Panc1 (cell line): Measurements from ENCODE around the gene ACLY. TPM values are rescaled to one million over a fixed set of nuclear protein-coding genes. Genes with fewer than 3 reads are reported as not detected.
"Not testable (repeated sequence)": the region's sequence is repeated elsewhere in the genome, so short reads cannot be mapped to it uniquely, and the experiment has no call there.

ENCODE experiments used
- ATAC-seq: fragments of 200-7000 bp; cut with Tn5 transposase; 2 replicates; pipeline ENCODE4 v1.9.1; 2020; ENCODE audit warnings: mild to moderate bottlenecking, moderate library complexity
- BruUV-seq: library from RNA; stranded (reverse); fragments of 400-500 nt; replicated peaks from 2 replicates; lab custom pipeline; 2021; lab: Mats Ljungman, UMichigan
- CTCF ChIA-PET: fragments of 300-600 bp; sonication (Branson Sonifier 250); formaldehyde crosslinking; loops from one replicate; lab custom pipeline; 2022; ENCODE audit warnings: antibody characterized with exemption; lab: Charles Lee
- POLR2A ChIA-PET: fragments of 300-600 bp; sonication (Branson Sonifier 250); formaldehyde crosslinking; loops from one replicate; lab custom pipeline; 2022; ENCODE audit warnings: antibody characterized with exemption; lab: Charles Lee
- DNase-seq: peaks from one replicate; pipeline ENCODE4 v3.0.0-alpha.2; 2010; ENCODE audit warnings: low read depth, low spot score
- H3K27ac ChIP-seq: 2 replicates; pipeline ENCODE4 v1.5.1; 2011; ENCODE audit warnings: mild to moderate bottlenecking, low read length, inconsistent platforms
- H3K27me3 ChIP-seq: fragments of 200-500 bp; sonication (Bioruptor generic); 2 replicates; pipeline ENCODE4 v1.6.0; 2014; ENCODE audit warnings: low read length, inconsistent platforms; ENCODE audit not compliant: control insufficient read depth, insufficient read depth
- H3K36me3 ChIP-seq: fragments of 200-500 bp; sonication (Bioruptor generic); 2 replicates; pipeline ENCODE4 v1.5.1; 2014; ENCODE audit warnings: inconsistent platforms, mild to moderate bottlenecking, low read length, moderate library complexity; ENCODE audit not compliant: control insufficient read depth, insufficient read depth
- H3K4me1 ChIP-seq: 2 replicates; pipeline ENCODE4 v1.5.1; 2011; ENCODE audit warnings: inconsistent platforms, mild to moderate bottlenecking, low read length, moderate library complexity; ENCODE audit not compliant: control insufficient read depth, insufficient read depth
- H3K4me3 ChIP-seq, 2 experiments: 2 replicates each; pipeline ENCODE4 v1.5.1; 2011 to 2012; ENCODE audit warnings: low read depth in 2 of 2, low read length in 2 of 2, mild to moderate bottlenecking in 2 of 2, inconsistent platforms in 1 of 2, moderate library complexity in 1 of 2
- H3K9me3 ChIP-seq: fragments of 200-500 bp; sonication (Bioruptor generic); 2 replicates; pipeline ENCODE4 v1.5.1; 2014; ENCODE audit warnings: low read depth, mild to moderate bottlenecking, inconsistent platforms, low read length, moderate library complexity; ENCODE audit not compliant: control insufficient read depth, insufficient read depth
- CTCF ChIP-seq: fragments of 450-650 bp; IDR thresholded peaks from 2 replicates; pipeline ENCODE4 v1.5.1; 2017; ENCODE audit warnings: mild to moderate bottlenecking
- POLR2AphosphoS5 ChIP-seq: IDR thresholded peaks from 2 replicates; pipeline ENCODE4 v1.6.1; 2012; ENCODE audit warnings: mild to moderate bottlenecking, low read depth, low read length, moderate library complexity
- REST ChIP-seq, 2 experiments: IDR thresholded peaks; 2 replicates each; pipeline ENCODE4 v1.6.1; 2011 to 2012; ENCODE audit warnings: low read depth in 2 of 2, control low read depth in 1 of 2, low read length in 1 of 2, mild to moderate bottlenecking in 1 of 2, moderate library complexity in 1 of 2; ENCODE audit not compliant: insufficient read depth in 1 of 2
- SIN3A ChIP-seq: IDR thresholded peaks from 2 replicates; pipeline ENCODE4 v1.6.1; 2012; ENCODE audit warnings: low read depth, mild to moderate bottlenecking, low read length, moderate library complexity, borderline replicate concordance; ENCODE audit not compliant: insufficient read depth
- TCF7L2 ChIP-seq: IDR thresholded peaks from 2 replicates; pipeline ENCODE4 v1.6.1; 2011; ENCODE audit warnings: mild to moderate bottlenecking, low read depth, low read length, inconsistent platforms
- in situ Hi-C: cut with HindIII; loops from 2 replicates; pipeline ENCODE4 v1.10.0; 2016; ENCODE audit warnings: low sequenced_read_pairs, low pct_unique_long_range_greater_than_20kb
- intact Hi-C: fragments of 100-400 bp; cut with micrococcal nuclease; formaldehyde crosslinking; loops from one replicate; pipeline ENCODE4 v1.10.0; 2022; ENCODE audit not compliant: unreplicated experiment
- total RNA-seq: library from RNA; stranded (reverse); gene quantifications from one replicate; pipeline ENCODE4 v1.2.1, GENCODE V29; 2021; ENCODE audit not compliant: unreplicated experiment

Gene ACLY
- total RNA-seq, 1 experiment from 2014 or later = 225 TPM

DNA sequence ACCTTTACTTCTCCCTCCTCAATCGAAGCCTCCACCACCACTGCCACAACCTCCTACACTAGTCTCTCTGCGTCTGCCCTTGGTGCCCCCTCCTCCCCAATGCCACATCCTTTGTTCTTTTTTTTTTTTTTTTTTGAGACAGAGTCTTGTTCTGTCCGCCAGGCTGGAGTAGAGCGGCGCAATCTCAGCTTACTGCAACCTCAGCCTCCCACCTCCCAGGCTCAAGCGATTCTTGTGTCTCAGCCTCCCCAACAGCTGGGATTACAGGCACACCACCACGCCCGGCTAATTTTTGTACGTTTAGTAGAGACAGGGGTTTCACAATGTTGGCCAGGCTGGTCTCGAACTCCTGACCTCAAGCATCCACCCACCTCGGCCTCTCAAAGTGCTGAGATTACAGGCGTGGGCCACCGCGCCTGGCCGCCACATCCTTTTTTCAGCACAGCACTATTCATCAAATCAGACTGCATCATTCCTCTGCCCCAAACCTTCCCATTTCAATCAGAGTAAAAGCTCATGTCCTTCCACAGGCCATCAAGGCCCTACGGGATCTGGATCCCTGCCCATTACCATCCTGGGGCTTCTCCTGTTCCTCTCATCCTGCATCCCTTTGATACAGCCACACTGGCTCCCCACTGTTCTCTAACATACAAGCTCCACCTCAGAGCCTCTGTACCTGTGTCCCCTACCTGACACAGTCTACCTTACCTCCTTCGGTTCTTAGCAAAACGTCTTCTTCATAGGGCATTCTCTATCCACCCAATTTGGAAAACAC lies 55.5 kb downstream of the ACLY start:
- Histone ChIP-seq H3K36me3 (no peaks in the 10 kb centered on the region; the same call in 1 of the 2 replicates), H3K4me3 (peak overlapping the region; percentile 69 to 85), H3K27ac (no peak overlapping the region), H3K4me1 (peaks cover 5% of the 10 kb centered on the region; the same call in 1 of the 2 replicates), H3K9me3 (no peaks in the 10 kb centered on the region), H3K27me3 (no peaks in the 10 kb centered on the region)
- intact Hi-C loops (no loop called here), in situ Hi-C loops (no loop called here)
- CTCF ChIA-PET = interaction anchor here (0.7 kb wide), 2 partner anchors 51 to 87 kb away, joined by 3 to 5 read pairs; no protein-coding TSS in a partner anchor
- POLR2A ChIA-PET = no interaction called here
- BruUV-seq = no TSS peak
- ATAC-seq (no peak), DNase-seq (no peak)
- TF ChIP-seq REST (IDR thresholded peaks at IDR 0.05; ENCODE audit: insufficient read depth in 1 of 2, low read depth in 2 of 2, low read length in 1 of 2) (no peak), CTCF (no peak), POLR2AphosphoS5 (no peak), TCF7L2 (no peak), SIN3A (no peak)

GRCh38 chr17:41860254-41860931 lies 58.4 kb downstream of the ACLY start:
- BruUV-seq = no TSS peak
- POLR2A ChIA-PET = no interaction called here
- no peak for TF ChIP-seq SIN3A
- TF ChIP-seq REST (IDR thresholded peaks at IDR 0.05; ENCODE audit: insufficient read depth in 1 of 2, low read depth in 2 of 2, low read length in 1 of 2) = no peak
- no peak for TF ChIP-seq CTCF
- TF ChIP-seq TCF7L2 = no peak
- no peak for TF ChIP-seq POLR2AphosphoS5
- in situ Hi-C loops (no loop called here), intact Hi-C loops (no loop called here)
- CTCF ChIA-PET = no interaction called here
- H3K27ac ChIP-seq = no peak overlapping the region
- H3K27me3 ChIP-seq = no peaks in the 10 kb centered on the region
- H3K9me3 ChIP-seq = no peaks in the 10 kb centered on the region
- ATAC-seq (no peak), DNase-seq (no peak)
- H3K36me3 ChIP-seq = no peaks in the 10 kb centered on the region; the same call in 1 of the 2 replicates
- H3K4me1 ChIP-seq = peaks cover 5% of the 10 kb centered on the region; the same call in 1 of the 2 replicates
- no peak overlapping the region for H3K4me3 ChIP-seq

DNA sequence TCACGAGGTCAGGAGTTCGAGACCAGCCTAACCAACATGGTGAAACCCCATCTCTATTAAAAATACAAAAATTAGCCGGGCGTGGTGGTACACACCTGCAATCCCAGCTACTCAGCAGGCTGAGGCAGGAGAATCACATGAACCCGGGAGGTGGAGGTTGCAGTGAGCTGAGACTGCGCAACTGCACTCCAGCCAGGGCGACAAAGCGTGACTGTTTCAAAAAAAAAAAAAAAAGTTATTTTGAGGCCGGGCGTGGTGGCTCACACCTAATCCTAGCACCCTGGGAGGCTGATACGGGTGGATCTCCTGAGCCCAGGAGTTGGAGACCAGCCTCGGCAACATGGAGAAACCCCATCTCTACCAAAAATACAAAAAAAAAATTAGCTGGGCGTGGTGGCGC lies 67.4 kb downstream of the ACLY start:
- H3K4me3 ChIP-seq, in situ Hi-C loops, H3K9me3 ChIP-seq, ATAC-seq, H3K27me3 ChIP-seq, H3K27ac ChIP-seq, H3K4me1 ChIP-seq, BruUV-seq, POLR2A ChIA-PET, intact Hi-C loops, DNase-seq, H3K36me3 ChIP-seq: not testable (repeated sequence)
- CTCF ChIA-PET = interaction anchor here (0.7 kb wide), 1 partner anchor 9 kb away, joined by 3 read pairs; no protein-coding TSS in a partner anchor
